ENCODE data around the gene AMPD2.

Gene AMPD2

GRCh38 chr1:109619576-109620400, at the start of gene AMPD2, which contains the start of gene GNAT2:
AMPD2 (plus strand) TSS chr1:109619837; CDS start chr1:109621176, 1,339 bp downstream.
GNAT2 (minus strand) TSS chr1:109619616; CDS start chr1:109612870, 6,746 bp downstream.
- peaks cover 2 to 4% of the 10 kb centered on the region in 2 donors for H3K36me3 Mint-ChIP-seq
- no peaks in the 10 kb centered on the region for H3K9me3 Mint-ChIP-seq
- ATAC-seq (replicated peaks) (peak; percentile 75), DNase-seq (peak; percentile 76)
- peak within 1 kb of the TSS; percentile 97 to 99 for H3K4me3 Mint-ChIP-seq
- peak within 1 kb of the TSS; percentile 98 for H3K27ac Mint-ChIP-seq
- H3K27me3 Mint-ChIP-seq, result no peaks in the 10 kb centered on the region
- H3K4me1 Mint-ChIP-seq, result peaks cover 56 to 86% of the 10 kb centered on the region in 2 donors

DNA sequence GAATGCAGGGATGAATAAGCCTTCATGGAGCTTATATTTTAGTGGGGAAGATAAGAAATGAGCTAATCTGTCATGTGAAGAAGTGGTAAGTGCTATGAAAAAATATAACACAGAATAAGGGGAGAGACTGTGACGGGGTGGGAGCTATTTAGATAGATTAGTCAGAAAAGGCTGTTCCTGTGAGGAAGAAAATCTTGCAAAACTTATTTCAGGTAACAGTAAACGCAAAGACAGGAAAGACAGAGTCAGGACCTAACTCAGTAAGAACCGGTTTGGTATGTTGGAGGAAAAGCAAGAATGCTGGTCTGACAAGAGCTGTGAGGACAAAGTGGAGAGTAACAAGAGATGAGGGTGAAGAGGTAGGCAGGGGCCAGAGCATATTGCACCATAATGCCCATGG, 49.2 kb upstream of the AMPD2 start:
- H3K4me1 Mint-ChIP-seq, result peaks cover 24 to 28% of the 10 kb centered on the region in 2 donors
- no peak for DNase-seq
- H3K36me3 Mint-ChIP-seq, result peaks cover 2 to 8% of the 10 kb centered on the region in 2 donors
- H3K9me3 Mint-ChIP-seq, result no peaks in the 10 kb centered on the region
- ATAC-seq (replicated peaks), result no peak
- H3K27ac Mint-ChIP-seq, result no peak overlapping the region
- no peak overlapping the region for H3K4me3 Mint-ChIP-seq
- no peaks in the 10 kb centered on the region for H3K27me3 Mint-ChIP-seq

DNA sequence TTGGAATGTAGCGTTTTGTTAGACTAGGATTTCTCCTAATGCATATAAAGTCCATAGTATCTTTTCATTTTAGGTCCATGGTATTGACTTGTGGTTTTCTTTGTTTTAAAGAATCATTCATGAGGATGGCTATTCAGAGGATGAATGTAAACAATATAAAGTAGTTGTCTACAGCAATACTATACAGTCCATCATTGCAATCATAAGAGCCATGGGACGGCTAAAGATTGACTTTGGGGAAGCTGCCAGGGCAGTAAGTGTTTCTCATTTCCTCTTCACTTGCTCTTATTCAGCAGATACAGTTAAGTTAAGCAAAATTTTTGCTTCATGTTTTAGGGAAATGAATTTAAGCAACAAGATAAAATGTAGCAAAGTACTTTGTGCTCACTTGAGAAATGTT, 45.9 kb upstream of the AMPD2 start:
- peaks cover 10 to 31% of the 10 kb centered on the region in 2 donors for H3K4me1 Mint-ChIP-seq
- no peaks in the 10 kb centered on the region for H3K9me3 Mint-ChIP-seq
- peaks cover 8 to 24% of the 10 kb centered on the region in 2 donors for H3K36me3 Mint-ChIP-seq
- ATAC-seq (replicated peaks) (peak; percentile 57 to 67), DNase-seq (no peak)
- peak overlapping the region; percentile 25 for H3K27ac Mint-ChIP-seq
- H3K4me3 Mint-ChIP-seq, result no peak overlapping the region
- no peaks in the 10 kb centered on the region for H3K27me3 Mint-ChIP-seq

DNA sequence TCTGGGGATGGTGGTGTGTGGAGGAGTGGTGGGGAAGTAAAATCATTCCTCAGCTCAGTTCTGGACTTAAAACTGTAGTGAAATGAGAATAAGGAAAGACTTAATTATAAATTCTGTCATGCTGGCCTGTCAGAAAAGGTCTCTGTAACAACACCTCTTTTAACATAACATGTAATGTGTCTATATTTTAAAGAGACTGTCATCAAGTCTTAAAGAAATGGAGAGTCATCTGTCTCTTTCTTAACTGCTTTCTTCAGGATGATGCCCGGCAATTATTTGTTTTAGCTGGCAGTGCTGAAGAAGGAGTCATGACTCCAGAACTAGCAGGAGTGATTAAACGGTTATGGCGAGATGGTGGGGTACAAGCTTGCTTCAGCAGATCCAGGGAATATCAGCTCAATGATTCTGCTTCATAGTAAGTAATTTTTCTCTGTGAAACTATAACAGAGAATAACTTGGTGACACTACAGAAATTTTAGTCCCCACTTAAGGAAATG, 40.6 kb upstream of the AMPD2 start:
- DNase-seq (no peak), ATAC-seq (replicated peaks) (no peak)
- no peak overlapping the region for H3K27ac Mint-ChIP-seq
- H3K27me3 Mint-ChIP-seq, result no peaks in the 10 kb centered on the region
- no peak overlapping the region for H3K4me3 Mint-ChIP-seq
- peaks cover 2 to 12% of the 10 kb centered on the region in 2 donors for H3K4me1 Mint-ChIP-seq
- no peaks in the 10 kb centered on the region for H3K9me3 Mint-ChIP-seq
- peaks cover 12 to 45% of the 10 kb centered on the region in 2 donors for H3K36me3 Mint-ChIP-seq

DNA sequence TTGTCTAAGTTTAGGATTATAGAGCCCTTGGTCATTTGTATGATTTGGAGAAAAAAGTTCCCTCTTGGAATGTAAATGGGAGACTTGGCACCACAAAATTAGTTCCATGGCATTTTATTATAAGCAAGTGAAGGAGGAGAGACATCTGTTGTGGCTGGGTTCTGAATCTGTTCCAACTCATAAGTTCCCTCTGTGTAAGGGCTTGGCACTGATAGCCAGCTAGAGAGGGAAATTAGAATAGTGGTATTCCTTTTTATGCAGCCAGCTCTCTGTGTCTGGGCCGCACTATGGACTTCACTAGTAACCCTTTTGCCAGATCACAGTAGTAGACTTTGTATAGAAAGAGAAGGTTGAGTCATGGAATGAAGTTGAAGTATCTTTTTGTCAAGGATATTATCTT, 40.1 kb upstream of the AMPD2 start:
- no peak for ATAC-seq (replicated peaks)
- H3K27me3 Mint-ChIP-seq, result no peaks in the 10 kb centered on the region
- H3K36me3 Mint-ChIP-seq, result peaks cover 14 to 47% of the 10 kb centered on the region in 2 donors
- H3K9me3 Mint-ChIP-seq, result no peaks in the 10 kb centered on the region
- H3K4me3 Mint-ChIP-seq, result no peak overlapping the region
- no peak overlapping the region for H3K27ac Mint-ChIP-seq
- no peak for DNase-seq
- H3K4me1 Mint-ChIP-seq, result peaks cover 2 to 12% of the 10 kb centered on the region in 2 donors

DNA sequence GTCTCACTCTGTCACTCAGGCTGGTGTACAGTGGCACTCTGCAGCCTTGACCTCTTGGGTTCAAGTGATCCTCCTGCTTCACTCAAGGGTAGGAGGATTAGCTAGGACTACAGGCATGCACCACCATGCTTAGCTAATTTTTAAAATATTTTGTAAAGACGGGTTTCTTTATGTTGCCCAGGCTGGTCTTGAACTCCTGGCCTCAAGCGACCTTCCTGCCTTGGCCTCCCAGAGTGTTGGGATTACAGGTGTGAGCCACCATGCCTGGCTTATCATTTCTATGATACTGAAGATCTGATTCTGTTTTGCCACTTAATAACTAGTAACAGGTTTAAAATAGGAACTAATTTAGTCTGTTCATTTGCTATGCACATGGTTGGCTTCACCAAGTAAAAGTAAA, 37.6 kb upstream of the AMPD2 start:
- Mint-ChIP-seq H3K4me3 (no peak overlapping the region), H3K4me1 (no peaks in the 10 kb centered on the region), H3K27me3 (no peaks in the 10 kb centered on the region), H3K9me3 (no peaks in the 10 kb centered on the region), H3K27ac (no peak overlapping the region), H3K36me3 (peaks cover 24 to 43% of the 10 kb centered on the region in 2 donors)
- DNase-seq (no peak), ATAC-seq (replicated peaks) (no peak)

DNA sequence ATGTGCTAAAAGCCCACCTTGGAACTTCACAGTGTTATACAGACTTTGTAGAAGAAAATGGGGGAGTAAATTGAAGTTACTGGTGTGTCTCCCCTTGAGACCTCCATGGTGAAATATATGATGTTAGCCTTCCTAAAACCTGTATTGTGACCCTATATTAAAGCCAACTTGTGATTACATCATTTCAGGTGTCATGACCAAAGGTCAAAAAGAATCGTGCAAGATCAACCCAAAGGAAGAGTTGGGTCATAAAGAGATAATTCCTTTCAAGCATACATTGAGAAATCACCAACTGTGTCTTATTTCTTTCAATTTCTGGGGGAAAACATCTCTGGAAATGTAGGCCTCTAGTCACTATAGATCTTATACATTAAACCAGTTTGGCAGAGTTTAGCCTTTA, 34.9 kb upstream of the AMPD2 start:
- H3K27ac Mint-ChIP-seq, result no peak overlapping the region
- H3K36me3 Mint-ChIP-seq, result peaks cover 39 to 50% of the 10 kb centered on the region in 2 donors
- H3K9me3 Mint-ChIP-seq, result no peaks in the 10 kb centered on the region
- ATAC-seq (replicated peaks), result no peak
- no peaks in the 10 kb centered on the region for H3K27me3 Mint-ChIP-seq
- H3K4me3 Mint-ChIP-seq, result no peak overlapping the region
- no peak for DNase-seq
- H3K4me1 Mint-ChIP-seq, result no peaks in the 10 kb centered on the region

GRCh38 chr1:109586055-109586454, 33.6 kb upstream of the AMPD2 start:
- no peak overlapping the region for H3K4me3 Mint-ChIP-seq
- no peaks in the 10 kb centered on the region for H3K9me3 Mint-ChIP-seq
- no peak for ATAC-seq (replicated peaks)
- no peak overlapping the region for H3K27ac Mint-ChIP-seq
- no peak for DNase-seq
- no peaks in the 10 kb centered on the region for H3K27me3 Mint-ChIP-seq
- no peaks in the 10 kb centered on the region for H3K4me1 Mint-ChIP-seq
- peaks cover 41 to 46% of the 10 kb centered on the region in 2 donors for H3K36me3 Mint-ChIP-seq

DNA sequence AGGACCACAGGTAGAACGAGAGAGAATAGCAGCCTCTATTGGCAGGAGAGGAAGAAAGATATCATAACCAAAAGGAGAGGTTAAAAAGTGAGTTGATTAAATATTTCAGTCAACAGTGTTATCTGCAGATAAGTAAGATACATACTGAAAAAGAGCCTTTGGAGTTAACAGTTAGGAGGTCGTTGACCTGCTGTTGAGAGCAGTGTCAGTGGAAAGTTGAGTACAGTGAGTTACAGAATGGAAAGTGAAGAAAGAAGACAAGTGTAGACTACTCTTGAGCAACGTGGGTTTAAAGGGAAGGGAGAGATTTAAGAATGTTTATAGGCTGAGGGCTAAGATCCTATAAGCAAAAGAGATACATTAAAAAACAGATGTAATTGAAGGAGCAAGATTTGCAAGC, 30.5 kb upstream of the AMPD2 start:
- no peaks in the 10 kb centered on the region for H3K27me3 Mint-ChIP-seq
- DNase-seq (no peak), ATAC-seq (replicated peaks) (no peak)
- H3K27ac Mint-ChIP-seq, result no peak overlapping the region
- H3K36me3 Mint-ChIP-seq, result peaks cover 44 to 52% of the 10 kb centered on the region in 2 donors
- H3K9me3 Mint-ChIP-seq, result no peaks in the 10 kb centered on the region
- H3K4me3 Mint-ChIP-seq, result no peak overlapping the region
- no peaks in the 10 kb centered on the region for H3K4me1 Mint-ChIP-seq

DNA sequence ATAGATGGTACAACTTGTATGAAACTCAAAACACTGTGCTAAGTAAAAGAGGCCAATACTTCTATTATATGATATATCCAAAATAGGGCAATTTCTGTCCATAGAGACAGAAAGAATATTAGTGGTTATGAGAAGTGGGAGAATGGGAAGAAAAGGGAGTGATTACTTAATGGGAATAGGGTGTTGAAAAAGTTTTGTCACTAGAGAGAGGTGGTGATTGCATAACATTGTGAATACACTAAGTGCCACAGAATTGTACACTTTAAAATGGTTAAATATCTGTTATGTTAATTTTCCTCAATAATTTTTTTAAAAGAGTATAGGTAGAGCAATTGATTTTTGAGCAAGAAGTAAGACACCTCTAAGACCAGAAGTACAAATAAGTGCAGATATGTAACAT, 30.0 kb upstream of the AMPD2 start:
- peaks cover 40 to 48% of the 10 kb centered on the region in 2 donors for H3K36me3 Mint-ChIP-seq
- H3K4me1 Mint-ChIP-seq, result no peaks in the 10 kb centered on the region
- no peak overlapping the region for H3K4me3 Mint-ChIP-seq
- H3K9me3 Mint-ChIP-seq, result no peaks in the 10 kb centered on the region
- DNase-seq (no peak), ATAC-seq (replicated peaks) (no peak)
- H3K27ac Mint-ChIP-seq, result no peak overlapping the region
- H3K27me3 Mint-ChIP-seq, result no peaks in the 10 kb centered on the region

DNA sequence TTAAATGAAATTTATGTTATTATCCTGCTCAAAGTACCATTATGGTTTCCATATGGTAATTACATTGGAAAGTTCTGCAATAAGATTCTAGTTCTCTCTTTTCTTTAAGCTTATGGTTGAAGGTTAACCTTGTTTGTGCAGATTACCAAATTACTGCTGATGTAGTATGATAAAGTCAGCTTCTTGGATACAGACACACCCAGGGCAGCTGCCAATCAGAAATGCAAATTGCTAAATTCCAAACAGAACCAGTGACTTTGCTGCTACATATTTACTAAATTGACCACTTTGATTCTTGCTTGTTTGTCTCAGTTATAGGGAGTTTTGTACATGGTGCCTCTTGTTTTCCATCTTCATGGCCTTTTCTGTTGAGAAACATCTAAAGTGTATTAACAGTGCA, 26.7 kb upstream of the AMPD2 start:
- no peaks in the 10 kb centered on the region for H3K9me3 Mint-ChIP-seq
- no peaks in the 10 kb centered on the region for H3K4me1 Mint-ChIP-seq
- ATAC-seq (replicated peaks), result no peak
- no peak overlapping the region for H3K27ac Mint-ChIP-seq
- DNase-seq, result no peak
- H3K4me3 Mint-ChIP-seq, result no peak overlapping the region
- no peaks in the 10 kb centered on the region for H3K27me3 Mint-ChIP-seq
- peaks cover 29 to 44% of the 10 kb centered on the region in 2 donors for H3K36me3 Mint-ChIP-seq

GRCh38 chr1:109595531-109595930, 24.1 kb upstream of the AMPD2 start:
- Mint-ChIP-seq H3K4me3 (no peak overlapping the region), H3K36me3 (peaks cover 12 to 46% of the 10 kb centered on the region in 2 donors), H3K9me3 (no peaks in the 10 kb centered on the region), H3K27ac (no peak overlapping the region), H3K4me1 (no peaks in the 10 kb centered on the region), H3K27me3 (no peaks in the 10 kb centered on the region)
- DNase-seq (no peak), ATAC-seq (replicated peaks) (no peak)

GRCh38 chr1:109598156-109598555, 21.5 kb upstream of the AMPD2 start:
- peaks cover 12 to 36% of the 10 kb centered on the region in 2 donors for H3K36me3 Mint-ChIP-seq
- no peak for ATAC-seq (replicated peaks)
- H3K4me3 Mint-ChIP-seq, result no peak overlapping the region

GRCh38 chr1:109598655-109599054, 21.0 kb upstream of the AMPD2 start:
- H3K27ac Mint-ChIP-seq, result no peak overlapping the region

More at GRCh38 chr1:109598156-109598555, 21.5 kb upstream of the AMPD2 start:
- Mint-ChIP-seq H3K4me1 (no peaks in the 10 kb centered on the region), H3K27me3 (no peaks in the 10 kb centered on the region), H3K9me3 (no peaks in the 10 kb centered on the region), H3K27ac (no peak overlapping the region)
- DNase-seq, result no peak

GRCh38 chr1:109603229-109603628, 16.4 kb upstream of the AMPD2 start:
- no peak overlapping the region for H3K4me3 Mint-ChIP-seq
- H3K4me1 Mint-ChIP-seq, result no peaks in the 10 kb centered on the region
- H3K27ac Mint-ChIP-seq, result no peak overlapping the region
- no peak for ATAC-seq (replicated peaks)
- H3K9me3 Mint-ChIP-seq, result no peaks in the 10 kb centered on the region
- peaks cover 6 to 17% of the 10 kb centered on the region in 2 donors for H3K36me3 Mint-ChIP-seq
- no peak for DNase-seq
- H3K27me3 Mint-ChIP-seq, result no peaks in the 10 kb centered on the region

More at GRCh38 chr1:109598655-109599054, 21.0 kb upstream of the AMPD2 start:
- no peaks in the 10 kb centered on the region for H3K4me1 Mint-ChIP-seq
- no peaks in the 10 kb centered on the region for H3K9me3 Mint-ChIP-seq
- H3K27me3 Mint-ChIP-seq, result no peaks in the 10 kb centered on the region
- ATAC-seq (replicated peaks) (no peak), DNase-seq (no peak)
- no peak overlapping the region for H3K4me3 Mint-ChIP-seq
- peaks cover 7 to 32% of the 10 kb centered on the region in 2 donors for H3K36me3 Mint-ChIP-seq
